HG03159 (cell line): ENCODE measurements around the gene OR2A1.
A peak's percentile ranks its signal among the peaks of the same experiment; 100 is the strongest.
"Not testable (repeated sequence)": the region's sequence is repeated elsewhere in the genome, so short reads cannot be mapped to it uniquely, and the experiment has no call there.

Source experiments
- ATAC-seq: cut with Tn5 transposase; IDR thresholded peaks from one replicate; pipeline ENCODE4 v1.9.1; 2021; ENCODE audit warnings: mild to moderate bottlenecking, moderate library complexity; ENCODE audit not compliant: unreplicated experiment

The OR2A1 gene

GRCh38 chr7:144323359-144323758 is 11.1 kb downstream of the OR2A1 start:
- not testable (repeated sequence) for ATAC-seq

DNA sequence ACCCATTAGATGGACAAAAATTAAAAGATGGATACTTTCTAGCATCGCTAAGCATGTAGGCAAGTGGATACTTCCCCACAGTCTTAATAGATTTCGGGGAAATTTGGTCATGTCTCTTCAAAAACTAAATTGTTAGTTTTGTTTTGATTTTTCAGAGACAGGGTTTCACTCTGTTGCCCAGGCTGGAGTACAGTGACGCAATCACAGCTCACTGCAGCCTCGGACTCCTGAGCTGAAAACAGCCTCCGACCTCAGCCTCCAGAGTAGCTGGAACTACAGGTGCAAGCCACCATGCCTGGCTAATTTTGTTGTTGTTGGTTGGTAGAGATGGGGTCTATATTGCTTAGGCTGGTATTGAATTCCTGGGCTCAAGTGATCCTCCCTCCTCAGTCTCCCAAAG is 13.6 kb downstream of the OR2A1 start:
- ATAC-seq, result not testable (repeated sequence)

- ATAC-seq, result not testable (repeated sequence)
These were observed 17.8 kb downstream of the OR2A1 start for GRCh38 chr7:144330044-144330443.

- peak; percentile 45 for ATAC-seq
These were observed 19.2 kb downstream of the OR2A1 start for GRCh38 chr7:144331221-144331995.

DNA sequence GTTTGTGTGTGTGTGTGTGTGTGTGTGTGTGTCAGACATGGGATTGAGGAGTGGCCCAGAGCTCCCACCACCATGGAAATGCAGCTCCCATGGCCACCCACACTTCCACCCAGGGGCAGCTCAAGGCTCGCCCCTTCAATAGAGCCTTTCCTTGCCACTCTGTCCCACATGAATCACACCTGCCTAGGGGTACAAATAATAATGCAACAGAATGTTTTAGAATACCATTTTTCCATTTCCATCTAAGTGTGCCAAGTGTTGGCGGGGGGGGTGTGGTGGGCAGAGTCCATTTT is 19.7 kb downstream of the OR2A1 start:
- ATAC-seq, result not testable (repeated sequence)

GRCh38 chr7:144348625-144349024 is 36.4 kb downstream of the OR2A1 start:
- peak; percentile 26 for ATAC-seq

GRCh38 chr7:144351667-144352066 is 39.4 kb downstream of the OR2A1 start:
- not testable (repeated sequence) for ATAC-seq

- peak; percentile 77 for ATAC-seq
These were observed 43.1 kb downstream of the OR2A1 start, which contains the start of gene ARHGEF5 for GRCh38 chr7:144355176-144355822. Gene ARHGEF5, plus strand, starts transcription at chr7:144355402. Its CDS starts 7,268 bp downstream, at chr7:144362670.

- ATAC-seq, result not testable (repeated sequence)
These were observed 44.0 kb downstream of the OR2A1 start for GRCh38 chr7:144356185-144356584.

DNA sequence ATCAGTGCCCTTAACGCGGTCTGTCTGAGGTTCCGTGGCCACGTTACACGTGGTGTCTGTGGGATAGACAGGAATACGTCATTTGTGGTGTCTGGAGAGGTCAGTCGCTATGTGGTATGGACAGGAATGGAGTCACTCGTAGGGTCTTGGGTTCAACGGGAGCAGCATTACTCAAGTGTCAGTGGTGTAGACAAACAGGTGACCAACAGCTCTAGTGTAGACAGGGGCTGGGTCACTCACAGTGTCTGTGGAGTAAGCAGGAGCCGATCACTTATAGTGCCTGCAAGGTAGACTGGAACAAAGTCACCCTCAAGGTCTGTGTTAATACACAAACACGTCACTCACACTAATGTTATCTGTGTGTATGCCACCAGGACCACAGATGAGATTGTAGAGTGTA is 44.6 kb downstream of the OR2A1 start:
- not testable (repeated sequence) for ATAC-seq

DNA sequence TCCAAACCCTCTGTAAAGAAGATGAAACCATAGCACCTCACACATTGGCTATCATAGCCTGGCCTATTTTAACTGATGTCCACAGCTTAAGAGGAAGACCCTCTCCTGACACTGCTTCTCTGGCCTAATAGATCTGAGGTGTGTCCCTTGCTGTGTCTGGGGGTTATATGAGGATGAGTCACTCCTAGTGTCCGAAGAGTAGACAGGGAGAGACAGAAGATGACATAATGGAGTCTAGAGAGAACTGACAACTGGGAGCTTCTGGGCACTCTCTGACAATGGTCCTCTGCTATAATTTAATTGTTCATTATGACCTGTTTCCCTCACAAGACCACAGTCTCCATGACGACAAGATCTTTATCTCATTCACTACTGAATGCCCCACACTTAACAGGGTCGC is 49.8 kb downstream of the OR2A1 start:
- ATAC-seq, result not testable (repeated sequence)

DNA sequence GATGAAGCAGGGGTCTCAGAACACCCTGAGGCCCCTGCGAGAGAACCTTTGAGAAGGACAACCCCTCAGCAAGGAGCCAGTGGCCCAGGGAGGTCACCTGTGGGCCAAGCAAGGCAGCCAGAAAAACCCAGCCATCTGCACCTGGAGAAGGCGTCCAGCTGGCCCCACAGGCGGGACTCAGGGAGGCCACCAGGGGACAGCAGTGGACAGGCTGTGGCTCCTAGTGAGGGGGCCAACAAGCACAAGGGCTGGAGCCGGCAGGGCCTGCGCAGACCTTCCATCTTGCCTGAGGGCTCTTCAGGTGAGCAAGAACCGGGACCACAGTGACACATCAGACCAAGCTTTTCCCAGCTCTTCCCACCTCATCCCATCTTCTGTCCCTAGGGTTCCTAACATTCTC is 53.3 kb downstream of the OR2A1 start:
- not testable (repeated sequence) for ATAC-seq

GRCh38 chr7:144367250-144367649 is 55.0 kb downstream of the OR2A1 start:
- not testable (repeated sequence) for ATAC-seq

- ATAC-seq, result not testable (repeated sequence)
These were observed 57.0 kb downstream of the OR2A1 start for GRCh38 chr7:144369221-144369620.
